HCT116 (cell line): ENCODE measurements around the gene P3H3.

ENCODE experiments used
- CBX3 ChIP-seq: IDR thresholded peaks from 2 replicates; pipeline ENCODE4 v1.6.1; 2012; ENCODE audit warnings: low read depth
- CTCF ChIP-seq, 3 experiments: fragments of 200-600 bp in 1 of 3; sonication (generic) in 1 of 3; IDR thresholded peaks in 2 of 3; conservative IDR thresholded peaks in 1 of 3; 2 replicates each; pipeline ENCODE4 v1.5.1; 2012 to 2017; ENCODE audit warnings: low read depth in 2 of 3, low read length in 2 of 3, antibody characterized with exemption in 1 of 3, borderline replicate concordance in 1 of 3, control low read depth in 1 of 3, mild to moderate bottlenecking in 1 of 3, mixed read lengths in 1 of 3, mixed run types in 1 of 3, moderate library complexity in 1 of 3; ENCODE audit not compliant: insufficient read depth in 1 of 3
- REST ChIP-seq: IDR thresholded peaks from 2 replicates; pipeline ENCODE4 v1.6.1; 2012; ENCODE audit warnings: low read depth
- SP1 ChIP-seq: IDR thresholded peaks from 2 replicates; pipeline ENCODE4 v1.6.1; 2012; ENCODE audit warnings: low read depth

- TF ChIP-seq REST: no peak
- no peak for TF ChIP-seq CTCF (IDR thresholded peaks at IDR 0.05 in 2 of 3, conservative IDR thresholded peaks at IDR 0.05 in 1 of 3; ENCODE audit: borderline replicate concordance in 1 of 3, insufficient read depth in 1 of 3, low read depth in 2 of 3, low read length in 2 of 3)
- TF ChIP-seq CBX3: no peak
- no peak for TF ChIP-seq SP1
Measured at GRCh38 chr12:6823182-6824084, 4.8 kb upstream of the P3H3 start.
